GM23338 (cell line): ENCODE measurements around the gene CYP1A2.

Experiments used
- EZH2 ChIP-seq: fragments of 200-600 bp; sonication (generic); IDR thresholded peaks from one replicate; pipeline ENCODE4 v1.8.0; 2017; ENCODE audit warnings: antibody characterized with exemption, mild to moderate bottlenecking, low read depth; ENCODE audit not compliant: unreplicated experiment
- EZH2phosphoT487 ChIP-seq: fragments of 200-600 bp; sonication (generic); IDR thresholded peaks from one replicate; pipeline ENCODE4 v1.8.1; 2018; ENCODE audit warnings: antibody characterized with exemption; ENCODE audit not compliant: unreplicated experiment
- POLR2AphosphoS5 ChIP-seq: IDR thresholded peaks from 2 replicates; pipeline ENCODE4 v1.6.1; 2016; ENCODE audit warnings: antibody characterized with exemption, low read depth
- TF ChIP-seq, protein P1 (sequence below), 2 experiments: fragments of 200-600 bp in 1 of 2; sonication (generic) in 1 of 2; conservative IDR thresholded peaks; 2 replicates each; pipeline versions ENCODE4 v1.5.1 to v1.6.1; 2016 to 2017; ENCODE audit warnings: antibody characterized with exemption in 2 of 2, low read depth in 2 of 2, mild to moderate bottlenecking in 2 of 2, moderate library complexity in 1 of 2
- TF ChIP-seq, protein P2 (sequence below): IDR thresholded peaks from one replicate; pipeline ENCODE4 v1.6.1; 2018; ENCODE audit warnings: antibody characterized with exemption; ENCODE audit not compliant: unreplicated experiment

DNA sequence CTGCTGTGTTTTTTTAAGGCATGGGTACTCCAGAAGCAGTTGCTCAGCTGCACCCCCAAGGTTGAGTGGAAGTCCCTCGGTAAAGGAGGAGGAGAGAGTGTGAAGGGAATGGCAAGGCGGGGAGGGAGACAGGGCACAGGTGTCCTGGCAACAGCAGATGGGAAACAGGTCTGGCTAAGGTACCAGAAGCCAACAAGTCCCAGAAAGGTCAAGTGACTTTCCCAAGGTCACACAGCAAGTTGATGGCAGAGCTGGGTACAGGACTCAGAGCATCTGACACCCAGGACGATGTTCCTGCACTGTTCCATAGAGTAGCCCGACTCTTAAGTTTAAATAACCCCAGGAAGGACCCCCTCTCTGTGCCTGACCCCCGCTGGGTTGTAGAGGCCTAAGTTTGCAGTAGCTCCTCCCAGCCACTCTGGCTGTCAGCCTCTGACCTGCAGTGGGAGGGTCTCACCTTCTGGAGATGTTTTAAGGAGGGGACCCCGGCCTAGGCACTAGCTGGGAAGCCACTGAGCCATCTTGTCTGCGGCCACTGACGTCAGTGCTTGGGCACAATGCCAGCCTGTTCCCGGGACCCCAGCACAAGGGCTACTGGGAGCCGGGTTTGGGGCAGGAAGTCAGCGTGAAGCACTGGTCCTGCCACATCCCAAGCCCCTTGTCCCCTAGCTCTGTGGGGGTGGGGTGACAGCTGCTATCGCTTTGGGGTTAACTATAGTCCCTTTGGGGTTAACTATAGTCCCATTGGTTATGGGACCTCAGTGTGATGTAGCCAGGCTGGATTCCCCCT is 43.8 kb downstream of the CYP1A2 start:
- TF ChIP-seq, protein P1, sequence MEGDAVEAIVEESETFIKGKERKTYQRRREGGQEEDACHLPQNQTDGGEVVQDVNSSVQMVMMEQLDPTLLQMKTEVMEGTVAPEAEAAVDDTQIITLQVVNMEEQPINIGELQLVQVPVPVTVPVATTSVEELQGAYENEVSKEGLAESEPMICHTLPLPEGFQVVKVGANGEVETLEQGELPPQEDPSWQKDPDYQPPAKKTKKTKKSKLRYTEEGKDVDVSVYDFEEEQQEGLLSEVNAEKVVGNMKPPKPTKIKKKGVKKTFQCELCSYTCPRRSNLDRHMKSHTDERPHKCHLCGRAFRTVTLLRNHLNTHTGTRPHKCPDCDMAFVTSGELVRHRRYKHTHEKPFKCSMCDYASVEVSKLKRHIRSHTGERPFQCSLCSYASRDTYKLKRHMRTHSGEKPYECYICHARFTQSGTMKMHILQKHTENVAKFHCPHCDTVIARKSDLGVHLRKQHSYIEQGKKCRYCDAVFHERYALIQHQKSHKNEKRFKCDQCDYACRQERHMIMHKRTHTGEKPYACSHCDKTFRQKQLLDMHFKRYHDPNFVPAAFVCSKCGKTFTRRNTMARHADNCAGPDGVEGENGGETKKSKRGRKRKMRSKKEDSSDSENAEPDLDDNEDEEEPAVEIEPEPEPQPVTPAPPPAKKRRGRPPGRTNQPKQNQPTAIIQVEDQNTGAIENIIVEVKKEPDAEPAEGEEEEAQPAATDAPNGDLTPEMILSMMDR (conservative IDR thresholded peaks at IDR 0.05; ENCODE audit: low read depth in 2 of 2), result no peak
- TF ChIP-seq POLR2AphosphoS5, result no peak
- TF ChIP-seq EZH2phosphoT487, result no peak
- TF ChIP-seq, protein P2, sequence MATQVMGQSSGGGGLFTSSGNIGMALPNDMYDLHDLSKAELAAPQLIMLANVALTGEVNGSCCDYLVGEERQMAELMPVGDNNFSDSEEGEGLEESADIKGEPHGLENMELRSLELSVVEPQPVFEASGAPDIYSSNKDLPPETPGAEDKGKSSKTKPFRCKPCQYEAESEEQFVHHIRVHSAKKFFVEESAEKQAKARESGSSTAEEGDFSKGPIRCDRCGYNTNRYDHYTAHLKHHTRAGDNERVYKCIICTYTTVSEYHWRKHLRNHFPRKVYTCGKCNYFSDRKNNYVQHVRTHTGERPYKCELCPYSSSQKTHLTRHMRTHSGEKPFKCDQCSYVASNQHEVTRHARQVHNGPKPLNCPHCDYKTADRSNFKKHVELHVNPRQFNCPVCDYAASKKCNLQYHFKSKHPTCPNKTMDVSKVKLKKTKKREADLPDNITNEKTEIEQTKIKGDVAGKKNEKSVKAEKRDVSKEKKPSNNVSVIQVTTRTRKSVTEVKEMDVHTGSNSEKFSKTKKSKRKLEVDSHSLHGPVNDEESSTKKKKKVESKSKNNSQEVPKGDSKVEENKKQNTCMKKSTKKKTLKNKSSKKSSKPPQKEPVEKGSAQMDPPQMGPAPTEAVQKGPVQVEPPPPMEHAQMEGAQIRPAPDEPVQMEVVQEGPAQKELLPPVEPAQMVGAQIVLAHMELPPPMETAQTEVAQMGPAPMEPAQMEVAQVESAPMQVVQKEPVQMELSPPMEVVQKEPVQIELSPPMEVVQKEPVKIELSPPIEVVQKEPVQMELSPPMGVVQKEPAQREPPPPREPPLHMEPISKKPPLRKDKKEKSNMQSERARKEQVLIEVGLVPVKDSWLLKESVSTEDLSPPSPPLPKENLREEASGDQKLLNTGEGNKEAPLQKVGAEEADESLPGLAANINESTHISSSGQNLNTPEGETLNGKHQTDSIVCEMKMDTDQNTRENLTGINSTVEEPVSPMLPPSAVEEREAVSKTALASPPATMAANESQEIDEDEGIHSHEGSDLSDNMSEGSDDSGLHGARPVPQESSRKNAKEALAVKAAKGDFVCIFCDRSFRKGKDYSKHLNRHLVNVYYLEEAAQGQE, result no peak
- no peak for TF ChIP-seq EZH2
